Measurements from ENCODE around the gene HERC2.
"Not testable (repeated sequence)": the region's sequence is repeated elsewhere in the genome, so short reads cannot be mapped to it uniquely, and the experiment has no call there.

The HERC2 gene

GRCh38 chr15:28178290-28178689 is 143.7 kb downstream of the HERC2 start:
- DNase-seq (ENCODE audit: low spot score) (no peak), ATAC-seq (ENCODE audit: low read depth) (no peak)
- H3K4me1 ChIP-seq (ENCODE audit: insufficient read depth, poor library complexity, severe bottlenecking) = no peaks in the 10 kb centered on the region
- H3K4me3 ChIP-seq (ENCODE audit: severe bottlenecking) = no peak overlapping the region
- no peaks in the 10 kb centered on the region for H3K27me3 ChIP-seq (ENCODE audit: insufficient read depth, poor library complexity, severe bottlenecking)
- no peaks in the 10 kb centered on the region for H3K9me3 ChIP-seq (ENCODE audit: severe bottlenecking)
- H3K36me3 ChIP-seq (ENCODE audit: low read depth) = peaks cover 68% of the 10 kb centered on the region
- H3K27ac ChIP-seq (ENCODE audit: poor library complexity, severe bottlenecking) = no peak overlapping the region
- no peak for TF ChIP-seq CTCF (IDR thresholded peaks at IDR 0.05; ENCODE audit: poor library complexity, severe bottlenecking)

GRCh38 chr15:28169366-28169765 is 152.6 kb downstream of the HERC2 start:
- H3K36me3 ChIP-seq (ENCODE audit: low read depth) = peaks cover 82% of the 10 kb centered on the region
- no peak overlapping the region for H3K4me3 ChIP-seq (ENCODE audit: severe bottlenecking)
- no peaks in the 10 kb centered on the region for H3K9me3 ChIP-seq (ENCODE audit: severe bottlenecking)
- H3K4me1 ChIP-seq (ENCODE audit: insufficient read depth, poor library complexity, severe bottlenecking) = no peaks in the 10 kb centered on the region
- no peak for DNase-seq (ENCODE audit: low spot score)
- no peak for ATAC-seq (ENCODE audit: low read depth)
- no peak overlapping the region for H3K27ac ChIP-seq (ENCODE audit: poor library complexity, severe bottlenecking)
- H3K27me3 ChIP-seq (ENCODE audit: insufficient read depth, poor library complexity, severe bottlenecking) = no peaks in the 10 kb centered on the region
- no peak for TF ChIP-seq CTCF (IDR thresholded peaks at IDR 0.05; ENCODE audit: poor library complexity, severe bottlenecking)

DNA sequence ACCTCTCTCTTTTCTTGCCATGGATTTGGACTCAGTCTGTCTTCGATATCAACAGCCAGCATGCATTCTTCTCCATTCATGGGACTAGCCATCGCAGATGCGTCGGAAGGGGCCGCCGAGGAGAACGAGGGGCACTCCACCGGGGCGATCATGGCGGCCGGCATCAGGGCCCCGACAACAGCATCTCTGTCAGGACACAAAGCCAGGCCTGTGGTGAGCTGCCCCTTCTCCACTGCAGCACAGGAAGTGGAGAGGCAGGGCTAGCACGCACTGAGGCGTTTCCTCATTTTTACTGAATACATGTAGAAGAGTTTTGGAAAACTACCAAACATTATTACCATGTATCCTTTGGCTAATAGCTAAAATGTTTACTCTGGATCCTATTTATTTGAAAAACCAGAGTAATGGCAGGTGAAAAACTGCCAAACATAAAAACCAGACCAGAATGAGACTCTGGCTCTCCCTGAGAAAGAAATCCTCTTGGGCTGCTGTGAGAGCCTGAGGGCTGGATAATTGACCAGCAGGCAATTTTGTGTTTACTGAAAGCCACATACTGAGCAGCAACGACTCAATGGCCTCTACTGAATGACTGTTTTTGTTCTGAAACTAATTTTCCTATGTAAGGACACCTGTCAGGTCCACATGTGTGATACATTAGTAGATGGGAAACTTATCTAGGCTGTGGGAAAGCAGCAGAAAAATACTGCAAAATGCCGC is 153.4 kb downstream of the HERC2 start:
- H3K9me3 ChIP-seq (ENCODE audit: severe bottlenecking); H3K27me3 ChIP-seq (ENCODE audit: insufficient read depth, poor library complexity, severe bottlenecking); DNase-seq (ENCODE audit: low spot score); ATAC-seq (ENCODE audit: low read depth); H3K27ac ChIP-seq (ENCODE audit: poor library complexity, severe bottlenecking); H3K4me1 ChIP-seq (ENCODE audit: insufficient read depth, poor library complexity, severe bottlenecking); H3K4me3 ChIP-seq (ENCODE audit: severe bottlenecking): not testable (repeated sequence)
- H3K36me3 ChIP-seq (ENCODE audit: low read depth) = peaks cover 86% of the 10 kb centered on the region

GRCh38 chr15:28167042-28167441 is 154.9 kb downstream of the HERC2 start:
- Histone ChIP-seq H3K4me1 (ENCODE audit: insufficient read depth, poor library complexity, severe bottlenecking) (no peaks in the 10 kb centered on the region), H3K9me3 (ENCODE audit: severe bottlenecking) (no peaks in the 10 kb centered on the region), H3K36me3 (ENCODE audit: low read depth) (peaks cover 86% of the 10 kb centered on the region), H3K4me3 (ENCODE audit: severe bottlenecking) (no peak overlapping the region), H3K27me3 (ENCODE audit: insufficient read depth, poor library complexity, severe bottlenecking) (no peaks in the 10 kb centered on the region), H3K27ac (ENCODE audit: poor library complexity, severe bottlenecking) (no peak overlapping the region)
- ATAC-seq (ENCODE audit: low read depth) = no peak
- no peak for DNase-seq (ENCODE audit: low spot score)
- no peak for TF ChIP-seq CTCF (IDR thresholded peaks at IDR 0.05; ENCODE audit: poor library complexity, severe bottlenecking)

DNA sequence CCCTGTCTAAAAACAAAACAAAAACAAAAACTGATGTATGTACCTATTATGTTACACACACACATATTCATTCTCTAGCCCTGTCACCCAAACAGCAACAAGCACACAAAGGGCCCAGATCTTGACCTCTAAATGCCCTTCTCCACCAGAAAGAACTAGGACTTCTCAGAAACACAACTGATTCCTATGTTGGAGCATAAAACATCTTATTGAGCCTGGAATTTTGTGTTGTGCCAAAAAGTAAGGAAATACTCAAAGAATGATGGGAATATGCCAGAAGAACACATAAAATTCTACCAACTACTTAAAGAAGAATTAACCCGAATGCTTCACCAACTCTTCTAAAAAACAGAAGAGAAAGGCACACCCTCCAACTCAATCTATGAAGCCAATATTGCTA is 156.2 kb downstream of the HERC2 start:
- Histone ChIP-seq H3K36me3 (ENCODE audit: low read depth) (peaks cover 88% of the 10 kb centered on the region), H3K4me3 (ENCODE audit: severe bottlenecking) (no peak overlapping the region), H3K9me3 (ENCODE audit: severe bottlenecking) (no peaks in the 10 kb centered on the region), H3K27me3 (ENCODE audit: insufficient read depth, poor library complexity, severe bottlenecking) (no peaks in the 10 kb centered on the region), H3K27ac (ENCODE audit: poor library complexity, severe bottlenecking) (no peak overlapping the region), H3K4me1 (ENCODE audit: insufficient read depth, poor library complexity, severe bottlenecking) (no peaks in the 10 kb centered on the region)
- TF ChIP-seq CTCF (IDR thresholded peaks at IDR 0.05; ENCODE audit: poor library complexity, severe bottlenecking) = no peak
- DNase-seq (ENCODE audit: low spot score) (no peak), ATAC-seq (ENCODE audit: low read depth) (no peak)
